Measurements from ENCODE around the gene CCL21.

The CCL21 gene

DNA sequence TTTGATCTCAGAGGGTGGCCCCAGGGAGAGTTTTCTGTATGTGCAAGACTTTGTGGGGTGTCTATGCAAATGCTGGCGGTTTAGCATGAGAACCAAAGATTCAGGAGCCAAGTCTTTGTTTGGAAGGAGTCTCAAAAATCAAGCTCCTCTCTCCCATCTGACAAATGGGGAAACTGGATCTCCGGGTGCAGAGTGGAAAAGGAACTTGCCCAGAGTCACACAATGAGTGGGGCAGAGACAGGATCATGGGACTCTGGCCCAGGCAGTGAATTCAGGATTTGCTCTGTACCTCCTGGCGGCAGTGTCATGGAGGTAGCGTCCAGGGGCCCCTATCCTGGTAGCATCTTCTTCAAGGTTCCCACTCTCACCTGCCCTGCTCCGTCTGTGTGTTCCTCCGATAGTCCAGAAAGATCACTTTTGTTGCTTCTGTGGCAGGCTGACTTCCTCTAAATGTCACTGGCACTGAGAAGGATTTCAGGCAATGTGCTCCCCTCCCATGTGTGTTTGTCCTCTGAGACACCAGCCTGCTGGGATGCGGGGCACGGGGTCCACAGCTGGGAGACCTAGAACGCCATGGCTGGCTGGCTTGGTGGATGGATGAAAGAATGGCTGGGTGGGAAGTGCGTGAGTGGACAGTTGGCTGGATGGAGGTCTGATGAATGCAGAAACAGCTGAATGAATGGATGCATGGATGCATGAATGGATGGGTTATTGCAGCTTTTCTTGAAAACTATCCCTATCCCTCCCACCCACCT, 22.5 kb downstream of the CCL21 start:
- H2AK5ac ChIP-seq (ENCODE audit: low read depth, low read length): no peak overlapping the region
- H4K91ac ChIP-seq (ENCODE audit: low read depth, low read length, poor library complexity): no peak overlapping the region
- no peak for DNase-seq (ENCODE audit: low spot score)
- no peak overlapping the region for H2BK120ac ChIP-seq (ENCODE audit: low read depth, low read length)
- H3K9me3 ChIP-seq (replicated peaks in 1 of 2; ENCODE audit: control insufficient read depth in 2 of 2, insufficient read depth in 1 of 2, low read depth in 1 of 2, low read length in 2 of 2): no peaks in the 10 kb centered on the region
- H3K4me2 ChIP-seq (ENCODE audit: insufficient read depth, low read length, poor library complexity, severe bottlenecking): no peak overlapping the region
- no peak overlapping the region for H4K8ac ChIP-seq (ENCODE audit: low read depth, low read length)
- no peak overlapping the region for H3K18ac ChIP-seq (ENCODE audit: low read length)
- no peak overlapping the region for H3K27ac ChIP-seq (replicated peaks; ENCODE audit: low read length)
- no peak overlapping the region for H3K4me3 ChIP-seq (ENCODE audit: low read length in 2 of 2)
- H3K4ac ChIP-seq (ENCODE audit: low read length): no peak overlapping the region
- no peak overlapping the region for H2AFZ ChIP-seq (ENCODE audit: low read length)
- no peaks in the 10 kb centered on the region for H3K4me1 ChIP-seq (ENCODE audit: control insufficient read depth in 2 of 2, insufficient read depth in 1 of 2, low read depth in 1 of 2, low read length in 2 of 2)
- no peak overlapping the region for H3K9ac ChIP-seq (ENCODE audit: low read depth, low read length, poor library complexity)
- H2BK12ac ChIP-seq (ENCODE audit: low read length): no peak overlapping the region
- WGBS, 2 donors (ENCODE audit: extremely low coverage in 2 of 2, insufficient read length in 2 of 2, insufficient replicate concordance in 1 of 2): no CpG with 5 or more reads among the region's 10 CpGs
- no peak overlapping the region for H2BK5ac ChIP-seq (ENCODE audit: low read length)
- peak overlapping the region; percentile 78 for H3K14ac ChIP-seq (ENCODE audit: low read length)
- no peaks in the 10 kb centered on the region for H3K36me3 ChIP-seq (replicated peaks in 1 of 2; ENCODE audit: control insufficient read depth in 2 of 2, insufficient read depth in 2 of 2, low read length in 2 of 2)
- H3K79me1 ChIP-seq (ENCODE audit: low read depth, low read length): no peaks in the 10 kb centered on the region
- no peak overlapping the region for H3K23ac ChIP-seq (ENCODE audit: low read depth, low read length, poor library complexity)
- H3K27me3 ChIP-seq (ENCODE audit: control insufficient read depth in 3 of 3, insufficient read depth in 3 of 3, low read depth in 1 of 3, low read length in 3 of 3): peaks cover 0 to 6% (median 0%) of the 10 kb centered on the region in 3 experiments
- no peak overlapping the region for H2BK15ac ChIP-seq (ENCODE audit: low read length)

- Histone ChIP-seq H3K4ac (ENCODE audit: low read length) (no peak overlapping the region), H3K9ac (ENCODE audit: low read depth, low read length, poor library complexity) (no peak overlapping the region), H3K23ac (ENCODE audit: low read depth, low read length, poor library complexity) (no peak overlapping the region), H3K18ac (ENCODE audit: low read length) (no peak overlapping the region), H3K36me3 (replicated peaks in 1 of 2; ENCODE audit: control insufficient read depth in 2 of 2, insufficient read depth in 2 of 2, low read length in 2 of 2) (no peaks in the 10 kb centered on the region), H3K4me1 (ENCODE audit: control insufficient read depth in 2 of 2, insufficient read depth in 1 of 2, low read depth in 1 of 2, low read length in 2 of 2) (no peaks in the 10 kb centered on the region), H4K8ac (ENCODE audit: low read depth, low read length) (no peak overlapping the region), H2BK15ac (ENCODE audit: low read length) (no peak overlapping the region), H2AK5ac (ENCODE audit: low read depth, low read length) (no peak overlapping the region), H2BK120ac (ENCODE audit: low read depth, low read length) (no peak overlapping the region), H2AFZ (ENCODE audit: low read length) (no peak overlapping the region), H3K79me1 (ENCODE audit: low read depth, low read length) (no peaks in the 10 kb centered on the region), H3K27ac (replicated peaks; ENCODE audit: low read length) (no peak overlapping the region), H4K91ac (ENCODE audit: low read depth, low read length, poor library complexity) (peak overlapping the region; percentile 6), H3K4me2 (ENCODE audit: insufficient read depth, low read length, poor library complexity, severe bottlenecking) (no peak overlapping the region), H2BK12ac (ENCODE audit: low read length) (no peak overlapping the region), H3K27me3 (ENCODE audit: control insufficient read depth in 3 of 3, insufficient read depth in 3 of 3, low read depth in 1 of 3, low read length in 3 of 3) (peaks cover 0 to 2% (median 0%) of the 10 kb centered on the region in 3 experiments), H3K9me3 (replicated peaks in 1 of 2; ENCODE audit: control insufficient read depth in 2 of 2, insufficient read depth in 1 of 2, low read depth in 1 of 2, low read length in 2 of 2) (no peaks in the 10 kb centered on the region), H2BK5ac (ENCODE audit: low read length) (no peak overlapping the region), H3K4me3 (ENCODE audit: low read length in 2 of 2) (no peak overlapping the region), H3K14ac (ENCODE audit: low read length) (no peak overlapping the region)
- DNase-seq (ENCODE audit: low spot score): no peak
- WGBS, 2 donors (ENCODE audit: extremely low coverage in 2 of 2, insufficient read length in 2 of 2, insufficient replicate concordance in 1 of 2): no CpG with 5 or more reads among the region's 1 CpG
Measured at GRCh38 chr9:34686732-34687131, 23.2 kb downstream of the CCL21 start.

DNA sequence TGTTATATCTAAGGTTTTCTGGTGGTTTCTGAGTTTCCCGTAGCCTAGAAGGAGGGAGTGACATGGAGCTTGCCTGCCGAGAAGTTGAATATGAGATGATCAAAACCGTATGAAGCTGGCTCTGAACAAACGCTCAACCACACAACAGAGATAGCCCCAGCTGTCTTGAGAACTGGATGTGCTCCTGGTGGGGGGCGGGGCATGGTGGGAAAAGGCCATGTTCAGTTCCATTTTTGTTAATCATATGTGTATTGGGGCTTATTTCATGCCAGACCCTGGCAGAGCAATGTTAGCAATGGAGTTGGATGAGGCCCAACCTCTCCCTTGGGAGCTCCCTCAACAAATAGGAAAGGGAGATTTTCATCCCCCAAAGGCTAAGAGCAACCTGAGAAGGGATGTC, 23.7 kb downstream of the CCL21 start:
- Histone ChIP-seq H3K36me3 (replicated peaks in 1 of 2; ENCODE audit: control insufficient read depth in 2 of 2, insufficient read depth in 2 of 2, low read length in 2 of 2) (no peaks in the 10 kb centered on the region), H3K4me3 (ENCODE audit: low read length in 2 of 2) (no peak overlapping the region), H3K4ac (ENCODE audit: low read length) (no peak overlapping the region), H3K9me3 (replicated peaks in 1 of 2; ENCODE audit: control insufficient read depth in 2 of 2, insufficient read depth in 1 of 2, low read depth in 1 of 2, low read length in 2 of 2) (no peaks in the 10 kb centered on the region), H2BK12ac (ENCODE audit: low read length) (no peak overlapping the region), H2AFZ (ENCODE audit: low read length) (no peak overlapping the region), H3K27me3 (ENCODE audit: control insufficient read depth in 3 of 3, insufficient read depth in 3 of 3, low read depth in 1 of 3, low read length in 3 of 3) (peaks cover 0 to 2% (median 0%) of the 10 kb centered on the region in 3 experiments), H4K91ac (ENCODE audit: low read depth, low read length, poor library complexity) (no peak overlapping the region), H3K18ac (ENCODE audit: low read length) (no peak overlapping the region), H3K79me1 (ENCODE audit: low read depth, low read length) (no peaks in the 10 kb centered on the region), H3K9ac (ENCODE audit: low read depth, low read length, poor library complexity) (no peak overlapping the region), H2BK120ac (ENCODE audit: low read depth, low read length) (no peak overlapping the region), H3K27ac (replicated peaks; ENCODE audit: low read length) (no peak overlapping the region), H3K14ac (ENCODE audit: low read length) (no peak overlapping the region), H2BK15ac (ENCODE audit: low read length) (no peak overlapping the region), H3K23ac (ENCODE audit: low read depth, low read length, poor library complexity) (no peak overlapping the region), H3K4me1 (ENCODE audit: control insufficient read depth in 2 of 2, insufficient read depth in 1 of 2, low read depth in 1 of 2, low read length in 2 of 2) (no peaks in the 10 kb centered on the region), H2BK5ac (ENCODE audit: low read length) (no peak overlapping the region), H4K8ac (ENCODE audit: low read depth, low read length) (no peak overlapping the region), H3K4me2 (ENCODE audit: insufficient read depth, low read length, poor library complexity, severe bottlenecking) (no peak overlapping the region), H2AK5ac (ENCODE audit: low read depth, low read length) (no peak overlapping the region)
- no CpG with 5 or more reads among the region's 5 CpGs for WGBS, 2 donors (ENCODE audit: extremely low coverage in 2 of 2, insufficient read length in 2 of 2, insufficient replicate concordance in 1 of 2)
- no peak for DNase-seq (ENCODE audit: low spot score)

- Histone ChIP-seq H3K27ac (replicated peaks; ENCODE audit: low read length) (no peak overlapping the region), H3K4me3 (ENCODE audit: low read length in 2 of 2) (no peak overlapping the region), H3K4ac (ENCODE audit: low read length) (no peak overlapping the region), H3K9me3 (replicated peaks in 1 of 2; ENCODE audit: control insufficient read depth in 2 of 2, insufficient read depth in 1 of 2, low read depth in 1 of 2, low read length in 2 of 2) (no peaks in the 10 kb centered on the region), H2BK5ac (ENCODE audit: low read length) (no peak overlapping the region), H3K27me3 (ENCODE audit: control insufficient read depth in 3 of 3, insufficient read depth in 3 of 3, low read depth in 1 of 3, low read length in 3 of 3) (no peaks in the 10 kb centered on the region), H2AFZ (ENCODE audit: low read length) (no peak overlapping the region), H3K79me1 (ENCODE audit: low read depth, low read length) (no peaks in the 10 kb centered on the region), H2BK12ac (ENCODE audit: low read length) (no peak overlapping the region), H3K4me2 (ENCODE audit: insufficient read depth, low read length, poor library complexity, severe bottlenecking) (no peak overlapping the region), H3K4me1 (ENCODE audit: control insufficient read depth in 2 of 2, insufficient read depth in 1 of 2, low read depth in 1 of 2, low read length in 2 of 2) (no peaks in the 10 kb centered on the region), H3K36me3 (replicated peaks in 1 of 2; ENCODE audit: control insufficient read depth in 2 of 2, insufficient read depth in 2 of 2, low read length in 2 of 2) (no peaks in the 10 kb centered on the region), H4K91ac (ENCODE audit: low read depth, low read length, poor library complexity) (no peak overlapping the region), H2BK15ac (ENCODE audit: low read length) (no peak overlapping the region), H3K23ac (ENCODE audit: low read depth, low read length, poor library complexity) (no peak overlapping the region), H3K18ac (ENCODE audit: low read length) (no peak overlapping the region), H3K14ac (ENCODE audit: low read length) (no peak overlapping the region), H4K8ac (ENCODE audit: low read depth, low read length) (no peak overlapping the region), H2BK120ac (ENCODE audit: low read depth, low read length) (no peak overlapping the region), H3K9ac (ENCODE audit: low read depth, low read length, poor library complexity) (no peak overlapping the region), H2AK5ac (ENCODE audit: low read depth, low read length) (no peak overlapping the region)
- WGBS, 2 donors (ENCODE audit: extremely low coverage in 2 of 2, insufficient read length in 2 of 2, insufficient replicate concordance in 1 of 2): no CpG with 5 or more reads among the region's 4 CpGs
- DNase-seq (ENCODE audit: low spot score): no peak
Measured at GRCh38 chr9:34685591-34685990, 24.3 kb downstream of the CCL21 start.

Measured in neuronal stem cell (in vitro differentiated cells).